Upper lobe of right lung (tissue), 1 donor: Measurements from ENCODE around the gene CCT8L2. TPM values are rescaled to one million over a fixed set of nuclear protein-coding genes. Genes with fewer than 3 reads are reported as not detected.
"Not testable (repeated sequence)": the region's sequence is repeated elsewhere in the genome, so short reads cannot be mapped to it uniquely, and the experiment has no call there.

ENCODE experiments used
- ATAC-seq: fragments of 200-7000 bp; cut with Tn5 transposase; one replicate; pipeline ENCODE4 v1.9.1; 2020; ENCODE audit warnings: mild to moderate bottlenecking, moderate library complexity
- DNase-seq: peaks from one replicate; pipeline ENCODE4 v3.0.0-alpha.2; 2020
- H3K27ac ChIP-seq: fragments of 200-600 bp; one replicate; pipeline ENCODE4 v1.8.0; 2022
- H3K27me3 ChIP-seq: fragments of 200-600 bp; one replicate; pipeline ENCODE4 v1.8.0; 2022; ENCODE audit warnings: mild to moderate bottlenecking
- H3K36me3 ChIP-seq: fragments of 200-600 bp; one replicate; pipeline ENCODE4 v1.8.0; 2022
- H3K4me1 ChIP-seq: fragments of 200-600 bp; one replicate; pipeline ENCODE4 v1.8.0; 2022
- H3K4me3 ChIP-seq: fragments of 200-600 bp; one replicate; pipeline ENCODE4 v1.8.0; 2022; ENCODE audit warnings: mild to moderate bottlenecking
- H3K9me3 ChIP-seq: fragments of 200-600 bp; one replicate; pipeline ENCODE4 v1.8.0; 2022
- intact Hi-C: fragments of 100-400 bp; cut with DNase I; formaldehyde crosslinking; loops from one replicate; pipeline ENCODE4 v1.11.0; 2022
- total RNA-seq: library from RNA; stranded (reverse); fragmentation: NEBNext Ultra II Directional; extraction: Animal tissue kit (Norgen Biotek cat#: 25700); gene quantifications from one replicate; pipeline ENCODE4 v1.2.1, GENCODE V29; 2021
- TF ChIP-seq, protein P1 (sequence below): fragments of 200-600 bp; IDR thresholded peaks from one replicate; pipeline ENCODE4 v1.8.0; 2022; ENCODE audit warnings: antibody characterized with exemption
- donor health status: DM: no; HTN: yes; CAD: no; lungs with severe emphysema.

Gene CCT8L2
- total RNA-seq, 1 donor from 2014 or later: not detected

DNA sequence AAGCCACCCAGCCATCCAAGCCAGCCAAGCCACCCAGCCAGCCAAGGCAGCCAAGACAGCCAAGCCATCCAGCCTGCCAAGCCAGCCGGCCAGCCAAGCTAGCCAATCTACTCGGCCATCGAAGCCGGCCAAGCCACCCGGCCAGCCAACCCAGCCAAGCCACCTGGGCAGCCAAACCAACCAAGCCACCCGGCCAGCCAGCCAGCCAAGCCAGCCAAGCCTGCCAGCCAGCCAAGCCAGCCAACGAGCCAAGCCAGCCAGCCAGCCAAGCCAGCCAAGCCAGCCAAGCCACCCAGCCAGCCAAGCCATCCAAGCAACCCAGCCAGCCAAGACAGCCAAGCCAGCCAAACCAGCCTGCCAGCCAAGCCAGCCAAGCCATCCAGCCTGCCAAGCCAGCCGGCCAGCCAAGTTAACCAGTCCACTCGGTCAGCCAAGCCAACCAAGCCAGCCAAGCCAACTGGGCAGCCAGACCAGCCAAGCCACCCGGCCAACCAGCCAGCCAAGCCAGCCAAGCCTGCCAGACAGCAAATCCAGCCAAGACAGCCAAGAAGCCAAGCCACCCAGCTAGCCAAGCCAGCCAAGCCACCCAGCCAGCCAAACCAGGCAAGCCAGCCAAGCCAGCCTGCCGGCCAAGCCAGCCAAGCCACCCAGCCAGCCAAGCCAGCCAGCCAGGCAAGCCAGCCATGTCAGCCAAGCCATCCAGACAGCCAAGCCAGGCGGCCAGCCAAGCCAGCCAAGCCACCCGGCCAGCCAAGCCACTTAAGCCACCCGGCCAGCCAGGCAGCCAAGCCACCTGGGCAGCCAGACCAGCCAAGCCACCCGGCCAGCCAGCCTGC lies 26.8 kb downstream of the CCT8L2 start:
- H3K27me3 ChIP-seq, H3K27ac ChIP-seq, intact Hi-C loops, ATAC-seq, DNase-seq, H3K9me3 ChIP-seq, H3K4me1 ChIP-seq, H3K4me3 ChIP-seq, H3K36me3 ChIP-seq: not testable (repeated sequence)

DNA sequence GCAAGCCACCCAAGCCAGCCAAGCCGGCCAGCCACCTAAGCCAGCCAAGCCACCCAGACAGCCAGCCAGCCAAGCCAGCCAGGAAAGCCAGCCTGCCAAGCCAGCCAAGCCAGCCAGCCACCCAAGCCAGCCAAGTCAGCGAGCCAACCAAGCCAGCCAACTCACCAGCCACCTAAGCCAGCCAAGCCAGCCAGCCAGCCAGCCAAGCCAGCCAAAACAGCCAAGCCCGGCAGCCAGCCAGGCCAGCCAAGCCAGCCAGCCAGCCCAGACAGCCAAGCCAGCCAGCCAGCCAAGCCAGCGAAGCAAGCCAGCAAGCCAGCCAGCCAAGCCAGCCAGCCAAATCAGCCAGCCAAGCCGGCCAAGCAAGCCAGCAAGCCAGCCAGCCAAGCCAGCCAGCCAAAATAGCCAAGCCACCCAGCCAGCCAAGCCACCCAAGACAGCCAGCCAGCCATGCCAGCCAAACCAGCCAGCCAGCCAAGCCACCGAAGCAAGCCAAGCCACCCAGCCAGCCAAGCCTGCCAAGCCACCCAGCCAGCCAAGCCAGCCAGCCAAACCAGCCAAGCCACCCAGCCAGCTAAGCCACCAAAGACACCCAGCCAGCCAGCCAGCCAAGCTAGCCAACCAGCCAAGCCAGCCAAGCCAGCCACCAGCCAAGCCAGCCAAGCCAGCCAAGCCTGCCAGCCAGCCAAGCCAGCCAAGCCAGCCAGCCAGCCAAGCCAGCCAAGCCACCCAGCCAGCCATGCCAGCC lies 27.6 kb downstream of the CCT8L2 start:
- H3K27ac ChIP-seq, DNase-seq, intact Hi-C loops, H3K4me1 ChIP-seq, H3K36me3 ChIP-seq, H3K27me3 ChIP-seq, ATAC-seq, H3K9me3 ChIP-seq, H3K4me3 ChIP-seq: not testable (repeated sequence)

DNA sequence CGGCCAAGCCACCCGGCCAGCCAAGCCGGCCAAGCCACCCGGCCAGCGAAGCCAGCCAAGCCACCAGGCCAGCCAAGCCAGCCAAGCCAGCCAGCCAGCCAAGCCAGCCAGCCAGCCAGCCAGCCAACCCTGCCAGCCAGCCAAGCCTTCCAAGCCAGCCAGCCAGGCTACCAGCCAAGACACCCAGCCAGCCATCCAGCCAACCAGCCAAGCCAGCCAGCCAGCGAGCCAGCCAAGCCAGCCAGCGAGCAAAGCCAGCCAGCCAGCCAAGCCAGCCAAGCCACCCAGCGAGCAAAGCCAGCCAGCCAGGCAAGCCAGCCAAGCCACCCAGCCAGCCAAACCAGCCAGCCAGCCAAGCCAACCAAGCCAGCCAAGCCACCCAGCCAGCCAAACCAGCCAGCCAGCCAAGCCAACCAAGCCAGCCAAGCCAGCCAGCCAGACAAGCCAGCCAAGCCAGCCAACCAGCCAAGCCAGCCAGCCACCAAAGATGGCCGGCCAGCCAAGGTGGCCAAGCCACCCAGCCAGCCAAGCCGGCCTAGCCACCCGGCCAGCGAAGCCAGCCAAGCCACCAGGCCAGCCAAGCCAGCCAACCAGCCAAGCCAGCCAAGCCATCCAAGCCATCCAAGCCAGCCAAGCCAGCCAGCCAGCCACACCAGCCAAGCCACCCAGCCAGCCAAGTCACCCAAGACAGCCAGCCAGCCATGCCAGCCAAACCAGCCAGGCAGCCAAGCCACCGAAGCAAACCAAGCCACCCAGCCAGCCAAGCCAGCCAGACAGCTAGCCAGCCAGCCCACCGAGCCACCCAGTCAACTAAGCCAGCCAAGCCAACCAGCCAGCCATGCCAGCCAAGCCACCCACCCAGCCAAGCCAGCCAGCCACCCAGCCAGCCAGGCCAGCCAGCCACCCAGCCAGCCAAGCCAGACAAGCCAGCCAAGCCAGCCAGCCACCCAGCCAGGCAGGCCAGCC lies 28.8 kb downstream of the CCT8L2 start:
- H3K27me3 ChIP-seq: no peaks in the 10 kb centered on the region
- TF ChIP-seq, protein P1, sequence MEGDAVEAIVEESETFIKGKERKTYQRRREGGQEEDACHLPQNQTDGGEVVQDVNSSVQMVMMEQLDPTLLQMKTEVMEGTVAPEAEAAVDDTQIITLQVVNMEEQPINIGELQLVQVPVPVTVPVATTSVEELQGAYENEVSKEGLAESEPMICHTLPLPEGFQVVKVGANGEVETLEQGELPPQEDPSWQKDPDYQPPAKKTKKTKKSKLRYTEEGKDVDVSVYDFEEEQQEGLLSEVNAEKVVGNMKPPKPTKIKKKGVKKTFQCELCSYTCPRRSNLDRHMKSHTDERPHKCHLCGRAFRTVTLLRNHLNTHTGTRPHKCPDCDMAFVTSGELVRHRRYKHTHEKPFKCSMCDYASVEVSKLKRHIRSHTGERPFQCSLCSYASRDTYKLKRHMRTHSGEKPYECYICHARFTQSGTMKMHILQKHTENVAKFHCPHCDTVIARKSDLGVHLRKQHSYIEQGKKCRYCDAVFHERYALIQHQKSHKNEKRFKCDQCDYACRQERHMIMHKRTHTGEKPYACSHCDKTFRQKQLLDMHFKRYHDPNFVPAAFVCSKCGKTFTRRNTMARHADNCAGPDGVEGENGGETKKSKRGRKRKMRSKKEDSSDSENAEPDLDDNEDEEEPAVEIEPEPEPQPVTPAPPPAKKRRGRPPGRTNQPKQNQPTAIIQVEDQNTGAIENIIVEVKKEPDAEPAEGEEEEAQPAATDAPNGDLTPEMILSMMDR: no peak
- ATAC-seq (no peak), DNase-seq (no peak)
- no peaks in the 10 kb centered on the region for H3K36me3 ChIP-seq
- intact Hi-C loops: no loop called here
- H3K4me3 ChIP-seq: no peak overlapping the region
- no peaks in the 10 kb centered on the region for H3K4me1 ChIP-seq
- no peak overlapping the region for H3K27ac ChIP-seq
- H3K9me3 ChIP-seq: no peaks in the 10 kb centered on the region

DNA sequence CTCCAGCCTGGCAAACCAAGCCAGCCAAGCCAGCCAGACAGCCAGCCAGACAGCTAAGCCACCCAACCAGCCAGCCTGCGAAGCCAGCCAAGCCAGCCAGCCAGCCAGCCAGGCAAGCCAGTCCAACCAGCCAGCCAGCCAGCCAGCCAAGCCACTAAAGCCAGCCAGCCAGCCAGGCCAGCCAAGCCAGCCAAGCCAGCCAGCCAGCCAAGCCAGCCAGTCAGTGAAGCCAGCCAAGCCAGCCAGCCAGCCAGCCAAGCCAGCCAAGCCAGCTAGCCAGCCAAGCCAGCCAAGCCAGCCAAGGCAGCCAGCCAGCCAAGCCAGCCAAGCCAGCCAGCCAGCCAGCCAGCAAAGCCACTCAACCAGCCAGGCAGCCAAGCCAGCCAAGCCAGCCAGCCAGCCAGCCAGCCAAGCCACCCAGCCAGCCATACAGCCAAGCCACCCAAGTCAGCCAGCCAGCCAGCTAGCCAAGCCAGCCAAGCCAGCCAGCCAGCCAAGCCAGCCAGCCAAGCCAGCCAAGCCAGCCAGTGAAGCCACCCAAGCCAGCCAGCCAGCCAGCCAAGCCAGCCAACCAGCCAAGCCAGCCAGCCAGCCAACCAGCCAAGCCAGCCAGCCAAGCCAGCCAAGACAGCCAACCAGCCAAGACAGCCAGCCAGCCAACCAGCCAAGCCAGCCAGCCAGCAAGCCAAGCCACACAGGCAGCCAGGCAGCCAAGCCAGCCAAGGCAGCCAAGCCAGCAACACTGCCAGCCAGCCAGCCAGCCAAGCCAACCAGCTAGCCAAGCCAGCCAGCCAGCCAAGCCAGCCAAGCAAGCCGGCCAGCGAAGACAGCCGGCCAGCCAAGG lies 29.7 kb downstream of the CCT8L2 start:
- H3K9me3 ChIP-seq: no peaks in the 10 kb centered on the region
- H3K4me3 ChIP-seq: no peak overlapping the region
- no peaks in the 10 kb centered on the region for H3K4me1 ChIP-seq
- H3K36me3 ChIP-seq: no peaks in the 10 kb centered on the region
- no peak for DNase-seq
- H3K27me3 ChIP-seq: no peaks in the 10 kb centered on the region
- ATAC-seq: no peak
- intact Hi-C loops: no loop called here
- H3K27ac ChIP-seq: no peak overlapping the region
- TF ChIP-seq, protein P1: no peak

DNA sequence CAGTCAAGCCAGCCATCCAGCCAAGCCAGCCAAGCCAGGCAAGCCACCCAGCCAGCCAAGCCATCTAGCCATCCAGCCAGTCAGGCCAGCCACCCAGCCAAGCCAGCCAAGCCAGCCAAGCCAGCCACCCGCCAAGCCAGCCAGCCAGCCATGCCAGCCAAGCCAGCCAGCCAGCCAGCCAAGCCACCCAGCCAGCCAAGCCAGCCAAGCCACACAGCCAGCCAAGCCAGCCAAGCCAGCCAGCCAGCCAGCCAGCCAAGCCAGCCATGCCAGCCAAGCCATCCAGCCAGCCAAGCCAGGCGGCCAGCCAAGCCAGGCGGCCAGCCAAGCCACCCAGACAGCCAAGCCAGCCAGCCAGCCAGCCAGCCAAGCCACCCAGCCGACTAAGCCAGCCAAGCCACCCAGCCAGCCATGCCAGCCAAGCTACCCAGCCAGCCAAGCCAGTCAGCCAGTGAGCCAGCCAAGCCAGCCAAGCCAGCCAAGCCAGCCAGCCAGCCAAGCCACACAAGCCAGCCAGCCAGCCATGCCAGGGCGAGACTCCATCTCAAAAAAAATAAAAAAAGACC lies 31.4 kb downstream of the CCT8L2 start:
- DNase-seq, H3K27ac ChIP-seq, H3K9me3 ChIP-seq, H3K4me3 ChIP-seq, H3K27me3 ChIP-seq, H3K36me3 ChIP-seq, intact Hi-C loops, H3K4me1 ChIP-seq, ATAC-seq: not testable (repeated sequence)

DNA sequence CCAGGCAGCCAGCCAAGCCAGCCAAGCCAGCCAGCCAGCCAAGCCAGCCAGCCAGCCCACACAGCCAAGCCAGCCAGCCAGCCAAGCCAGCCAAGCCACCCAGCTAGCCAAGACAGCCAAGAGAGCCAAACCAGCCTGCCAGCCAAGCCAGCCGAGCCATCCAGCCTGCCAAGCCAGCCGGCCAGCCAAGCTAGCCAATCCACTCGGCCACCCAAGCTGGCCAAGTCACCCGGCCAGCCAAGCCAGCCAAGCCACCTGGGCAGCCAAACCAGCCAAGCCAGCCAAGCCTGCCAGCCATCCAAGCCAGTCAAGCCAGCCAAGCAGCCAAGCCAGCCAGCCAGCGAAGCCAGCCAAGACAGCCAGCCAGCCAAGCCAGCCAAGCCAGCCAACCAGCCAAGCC lies 32.0 kb downstream of the CCT8L2 start:
- H3K27me3 ChIP-seq, intact Hi-C loops, H3K9me3 ChIP-seq, H3K4me3 ChIP-seq, H3K36me3 ChIP-seq, DNase-seq, ATAC-seq, H3K4me1 ChIP-seq, H3K27ac ChIP-seq: not testable (repeated sequence)

DNA sequence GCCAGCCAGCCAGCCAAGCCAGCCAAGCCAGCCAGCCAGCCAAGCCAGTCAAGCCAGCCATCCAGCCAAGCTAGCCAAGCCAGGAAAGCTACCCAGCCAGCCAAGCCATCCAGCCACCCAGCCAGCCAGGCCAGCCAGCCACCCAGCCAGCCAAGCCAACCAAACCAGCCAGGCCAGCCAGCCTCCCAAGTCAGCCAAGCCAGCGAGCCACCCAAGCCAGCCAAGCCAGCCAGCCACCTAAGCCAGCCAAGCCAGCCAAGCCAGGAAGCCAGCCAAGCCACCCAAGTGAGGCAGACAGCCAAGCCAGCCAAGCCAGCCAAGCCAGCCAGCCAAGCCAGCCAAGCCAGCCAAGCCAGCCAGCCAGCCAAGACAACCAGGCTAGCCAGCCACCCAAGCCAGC lies 32.6 kb downstream of the CCT8L2 start:
- DNase-seq, intact Hi-C loops, H3K4me3 ChIP-seq, H3K4me1 ChIP-seq, H3K36me3 ChIP-seq, ATAC-seq, H3K27ac ChIP-seq, H3K9me3 ChIP-seq, H3K27me3 ChIP-seq: not testable (repeated sequence)
